Hindlimb muscle (tissue), 1 donor: Measurements from ENCODE around the gene ADTRP. TPM values are rescaled to one million over a fixed set of nuclear protein-coding genes. Genes with fewer than 3 reads are reported as not detected.

Experiments
- DNase-seq: peaks from one replicate; pipeline ENCODE4 v3.0.0-alpha.2; 2013
- polyA plus RNA-seq: library from polyadenylated mRNA; unstranded; fragments of 120-200 nt; gene quantifications from one replicate; pipeline ENCODE4 v1.2.1, GENCODE V29; 2013; ENCODE audit not compliant: insufficient read length

ADTRP gene
- polyA plus RNA-seq, 1 donor, result 0.49 TPM

- DNase-seq, result peak; percentile 15
Measured at GRCh38 chr6:11772109-11772825, 6.3 kb downstream of the ADTRP start.

- DNase-seq, result no peak
Measured at GRCh38 chr6:11771473-11772048, 7.0 kb downstream of the ADTRP start.

DNA sequence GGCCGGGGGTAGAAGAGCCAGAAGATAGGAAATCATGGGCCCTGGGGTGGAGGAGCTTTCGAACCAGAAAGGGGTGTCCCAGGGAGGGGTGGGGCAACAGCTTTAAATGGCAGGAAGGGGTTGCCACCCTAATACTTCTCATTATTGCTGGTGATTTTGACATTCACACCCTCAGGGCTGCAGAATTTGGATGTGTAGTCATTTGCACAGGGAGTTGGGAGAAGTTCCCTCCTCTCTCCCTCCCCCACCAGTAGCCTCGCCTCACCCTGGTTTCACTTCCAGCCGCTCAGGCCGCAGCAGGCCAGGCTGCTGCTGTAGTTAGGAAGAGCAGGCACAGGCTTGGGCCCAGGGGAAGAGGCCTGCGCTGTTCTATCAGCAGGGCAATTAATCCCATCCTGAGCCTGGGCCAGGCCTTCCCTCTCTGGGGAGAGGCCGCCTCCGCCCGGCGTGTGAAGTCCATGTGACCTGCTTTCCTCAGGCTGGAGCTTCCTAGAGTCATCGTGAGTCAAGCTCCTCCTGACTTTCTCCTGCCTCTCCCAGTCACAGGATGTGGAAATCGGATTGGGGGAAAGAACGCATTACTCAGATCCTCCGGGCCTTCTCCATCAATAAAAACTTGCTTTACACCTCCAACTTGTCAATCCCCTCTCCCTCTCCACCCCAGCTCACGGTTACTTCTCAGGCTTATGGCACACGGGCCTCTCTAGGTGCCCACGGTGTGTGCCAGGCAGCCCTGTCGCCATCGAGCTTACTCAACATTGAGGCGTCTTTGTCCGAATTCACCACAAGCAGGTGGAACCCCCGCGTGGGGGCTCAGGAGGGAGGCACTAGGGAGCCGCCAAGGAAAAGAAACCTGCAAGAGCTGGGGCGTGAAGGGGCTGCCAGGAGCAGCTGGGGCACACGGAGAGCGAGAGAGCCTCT, 7.8 kb downstream of the ADTRP start:
- DNase-seq, result peak; percentile 83

DNA sequence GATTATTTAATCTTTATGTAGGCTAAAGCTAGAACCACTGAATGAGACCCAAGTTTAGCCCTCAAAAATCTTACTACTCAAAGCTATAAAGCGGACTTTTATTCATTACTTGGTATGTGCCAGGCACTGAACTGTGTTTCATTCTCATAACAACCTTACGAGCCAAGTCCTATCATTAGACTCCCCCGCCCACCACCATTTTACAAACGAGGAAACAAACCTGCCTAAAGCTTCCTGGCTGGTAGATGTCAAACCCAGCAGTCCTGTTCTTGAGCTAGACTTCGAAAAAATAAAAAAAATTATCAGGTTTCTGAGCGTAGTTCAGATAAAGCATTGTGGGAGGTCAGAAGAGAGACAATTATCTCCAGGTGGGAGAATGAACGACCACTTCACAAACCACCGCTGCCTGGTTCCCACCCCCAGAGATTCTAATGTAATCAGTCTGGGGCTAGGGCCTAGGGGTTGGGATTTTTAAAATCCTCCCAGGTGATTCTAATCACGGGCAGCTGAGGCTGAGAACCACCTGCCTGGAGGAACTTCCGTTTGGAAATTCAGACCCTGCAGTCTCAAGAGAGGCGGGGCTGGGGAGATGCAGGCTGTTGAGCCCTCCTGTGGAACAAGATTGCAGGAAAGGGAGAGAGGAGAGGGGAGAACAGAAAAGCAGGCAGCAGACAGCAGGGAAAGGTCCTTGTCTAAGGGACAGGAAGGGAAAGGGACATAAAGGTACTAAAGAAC, 8.6 kb downstream of the ADTRP start:
- no peak for DNase-seq

DNA sequence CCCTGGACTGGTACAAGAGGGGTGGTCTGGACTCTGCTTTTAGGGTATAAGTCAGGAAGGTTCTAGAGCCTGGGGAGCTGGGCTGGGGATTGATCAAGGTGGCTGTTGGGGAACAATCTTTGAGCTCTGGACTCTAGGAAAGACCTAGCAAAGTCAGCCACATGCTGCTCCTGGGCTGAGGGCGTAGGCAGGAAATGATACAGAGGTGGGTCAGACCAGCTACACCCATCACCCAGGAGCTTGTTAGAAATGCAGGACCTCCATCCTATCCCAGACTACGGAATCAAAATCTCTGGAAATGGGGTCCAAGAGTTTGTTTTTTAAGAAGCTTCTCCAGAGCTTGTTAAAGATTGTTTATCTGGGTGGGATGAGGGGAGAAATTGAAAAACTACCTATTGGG, 9.4 kb downstream of the ADTRP start:
- DNase-seq, result no peak

DNA sequence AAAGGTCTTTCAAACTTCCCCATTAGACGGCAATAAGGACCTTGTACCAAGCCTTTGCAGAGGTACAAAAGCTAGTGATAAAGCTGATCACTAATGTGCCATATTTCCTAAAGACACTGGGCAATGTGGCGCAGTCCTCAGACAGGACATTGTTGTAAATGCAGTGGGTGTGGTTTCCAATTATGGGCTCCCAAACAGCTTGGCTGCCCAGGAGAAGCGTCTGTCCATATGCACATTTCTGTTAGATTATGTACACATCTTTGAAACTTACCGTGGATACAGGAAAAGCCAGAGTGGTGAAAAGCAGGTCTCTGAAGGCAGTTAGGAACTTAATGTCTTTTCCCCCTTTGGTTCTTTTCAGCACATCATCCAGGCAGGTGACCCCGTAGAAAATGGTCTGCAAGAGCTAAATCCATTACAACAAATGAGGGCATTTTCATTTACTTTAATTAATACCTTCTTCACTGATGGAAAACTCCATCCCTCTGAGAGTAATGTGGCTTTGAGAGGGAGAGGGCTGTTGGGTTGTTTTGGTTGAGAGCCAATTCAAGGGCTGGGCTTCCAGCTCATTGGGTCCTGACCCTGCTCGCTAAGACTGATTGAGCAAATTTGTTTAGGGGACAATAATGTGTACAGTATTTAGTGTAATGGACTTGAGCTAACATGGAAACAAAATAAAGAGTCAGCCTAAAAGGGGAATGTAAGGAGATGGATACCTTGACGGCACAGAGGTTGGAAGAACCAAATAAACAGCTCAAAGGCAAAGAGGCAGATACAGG, 10.4 kb downstream of the ADTRP start:
- no peak for DNase-seq

- no peak for DNase-seq
Measured at GRCh38 chr6:11767458-11767857, 11.1 kb downstream of the ADTRP start.

- DNase-seq, result no peak
Measured at GRCh38 chr6:11766589-11767450, 11.8 kb downstream of the ADTRP start.

GRCh38 chr6:11766043-11766442, 12.6 kb downstream of the ADTRP start:
- no peak for DNase-seq

DNA sequence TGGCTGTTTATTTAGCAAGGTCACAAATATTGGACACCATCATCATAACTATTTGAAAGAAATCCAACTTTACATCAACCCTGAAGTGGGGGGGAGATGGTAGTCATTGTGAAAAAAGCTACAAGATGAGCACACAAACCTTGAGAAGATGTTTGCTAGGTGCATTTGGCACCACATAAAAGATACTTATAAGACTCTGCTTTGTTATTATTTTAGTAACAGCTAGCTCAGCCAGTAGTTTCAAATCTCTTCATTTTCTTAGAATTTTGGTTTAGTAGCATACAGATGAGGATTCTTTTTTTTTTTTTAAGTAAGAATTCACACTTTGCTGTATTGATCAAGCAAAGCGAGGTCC, 14.4 kb downstream of the ADTRP start:
- no peak for DNase-seq

DNA sequence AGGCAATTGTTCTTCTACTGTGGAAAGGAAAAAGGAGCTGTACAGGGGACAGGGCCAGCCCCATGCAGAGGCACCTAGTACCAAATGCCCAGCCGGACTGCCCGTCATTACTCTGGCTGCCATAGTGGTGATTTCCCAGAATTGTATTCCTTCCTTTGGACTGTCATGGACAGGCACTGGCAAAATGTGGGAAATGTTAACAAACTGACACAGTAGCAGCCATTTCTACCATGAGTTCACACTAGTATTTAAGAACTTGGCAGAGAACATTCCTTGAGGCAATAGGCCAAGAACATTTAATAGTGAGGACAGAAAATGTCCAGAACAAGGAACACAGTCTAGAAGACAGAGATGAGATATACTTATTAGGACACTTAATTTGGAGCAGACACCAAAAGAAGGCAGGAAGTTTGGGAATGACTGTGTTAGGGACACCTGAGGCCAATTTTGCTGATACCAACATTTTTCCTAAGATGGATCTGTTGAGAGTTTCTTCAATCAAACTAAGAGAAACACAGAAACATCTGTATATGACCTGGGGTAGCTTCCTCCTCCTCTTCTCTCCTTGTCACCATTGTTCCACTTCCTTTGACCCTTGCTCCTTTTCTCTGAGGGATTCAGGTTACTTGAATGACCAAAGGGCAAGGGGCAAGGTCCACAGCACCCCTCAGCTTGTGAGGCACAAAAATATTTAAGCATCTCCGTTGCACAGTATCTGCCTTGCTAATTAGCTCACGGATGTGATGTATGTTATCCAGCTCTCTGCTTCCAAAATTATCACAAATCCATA, 14.9 kb downstream of the ADTRP start:
- no peak for DNase-seq

DNA sequence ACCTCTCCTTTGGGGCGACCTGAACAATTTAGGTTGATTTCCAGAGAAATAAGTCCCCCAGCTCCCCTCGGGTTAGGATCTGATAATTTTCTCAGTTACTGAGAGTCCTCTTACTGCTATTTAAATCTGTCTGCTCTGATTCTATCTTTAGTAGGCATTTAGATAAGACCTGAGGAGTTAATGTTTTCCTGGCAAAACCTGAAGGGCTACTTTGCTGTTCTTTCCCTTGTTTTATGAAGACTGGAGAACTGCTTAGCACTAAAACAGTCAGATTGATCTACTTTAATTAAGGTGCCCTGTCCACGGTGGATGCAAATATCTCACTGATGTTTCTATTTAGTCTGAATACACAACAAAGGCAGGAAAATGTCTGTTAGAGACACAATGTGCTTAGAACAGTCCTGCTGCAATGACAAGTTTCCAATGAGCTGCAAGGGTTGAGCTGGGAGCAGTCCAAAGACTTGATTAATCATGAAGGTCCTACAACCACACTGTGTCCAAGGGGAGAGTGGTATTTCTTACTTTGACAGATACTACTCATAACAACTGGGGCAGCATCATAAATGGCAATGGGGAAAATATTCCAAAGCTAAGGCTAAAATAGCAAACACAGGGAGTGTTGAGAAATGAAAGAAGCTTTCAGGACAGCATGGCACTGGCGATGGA, 15.7 kb downstream of the ADTRP start:
- no peak for DNase-seq

DNA sequence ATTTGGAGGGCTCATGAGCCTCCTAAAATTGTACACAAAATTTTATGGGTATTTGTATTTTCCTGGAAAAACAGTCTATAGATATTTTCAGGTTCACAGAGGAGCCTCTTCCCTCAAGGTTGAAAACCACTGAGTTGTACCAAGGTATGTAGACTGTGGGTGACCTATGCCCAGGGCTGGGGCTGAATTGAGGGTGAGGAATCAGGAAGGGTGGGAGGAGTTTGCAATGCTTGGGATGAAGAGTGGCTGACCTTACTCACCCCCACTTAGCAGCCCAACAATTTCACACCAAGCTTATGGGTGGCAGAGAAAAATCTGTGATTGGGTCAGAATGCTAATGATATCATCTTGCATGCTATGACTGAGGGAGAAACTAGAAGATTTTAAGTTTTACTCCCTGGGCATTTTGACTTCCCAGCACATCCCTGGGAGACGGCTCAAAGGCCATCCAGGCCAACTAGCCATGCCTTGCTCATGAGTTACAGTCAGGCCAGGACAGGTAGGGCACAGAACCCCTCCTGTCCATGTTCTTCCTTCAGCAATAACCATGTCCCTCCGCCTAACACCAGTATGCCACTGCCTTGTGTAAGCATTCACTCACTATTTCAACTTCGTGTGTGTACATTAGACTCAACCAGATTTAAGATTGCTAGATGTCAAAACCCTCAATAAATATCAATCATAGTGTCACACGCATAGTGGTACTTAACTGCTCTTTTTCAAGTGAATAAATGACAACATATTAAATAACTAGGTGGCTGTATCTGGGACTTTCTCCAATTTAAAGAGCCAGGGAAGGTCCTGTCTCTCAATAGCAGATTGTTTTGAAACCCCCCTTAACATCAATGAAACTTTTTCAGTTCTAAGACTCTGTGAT, 16.6 kb downstream of the ADTRP start:
- DNase-seq, result no peak

DNA sequence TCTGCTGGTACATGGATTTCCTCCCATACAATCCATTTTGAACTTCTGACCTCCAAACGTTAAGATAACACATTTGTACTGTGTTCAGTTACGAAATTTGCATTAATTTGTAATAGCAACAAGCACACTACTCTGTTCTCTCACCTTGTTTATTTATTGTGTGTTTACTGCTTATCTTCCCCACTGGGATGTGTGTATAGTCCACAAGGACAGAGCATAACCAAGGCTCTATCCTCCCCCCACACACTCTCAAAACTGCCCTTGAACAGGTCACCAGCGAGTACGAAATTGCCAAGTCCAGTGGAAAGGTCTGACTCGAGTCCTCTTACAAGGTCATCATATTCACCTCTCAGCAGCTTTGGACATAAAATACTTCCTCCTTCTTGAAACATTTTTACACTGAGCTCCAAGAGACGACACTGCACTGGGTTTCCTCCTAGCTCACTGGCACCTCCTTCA, 18.6 kb downstream of the ADTRP start:
- no peak for DNase-seq

GRCh38 chr6:11758878-11759277, 19.7 kb downstream of the ADTRP start:
- DNase-seq, result no peak

GRCh38 chr6:11756726-11757125, 21.9 kb downstream of the ADTRP start:
- DNase-seq, result no peak

GRCh38 chr6:11756292-11756691, 22.3 kb downstream of the ADTRP start:
- no peak for DNase-seq

DNA sequence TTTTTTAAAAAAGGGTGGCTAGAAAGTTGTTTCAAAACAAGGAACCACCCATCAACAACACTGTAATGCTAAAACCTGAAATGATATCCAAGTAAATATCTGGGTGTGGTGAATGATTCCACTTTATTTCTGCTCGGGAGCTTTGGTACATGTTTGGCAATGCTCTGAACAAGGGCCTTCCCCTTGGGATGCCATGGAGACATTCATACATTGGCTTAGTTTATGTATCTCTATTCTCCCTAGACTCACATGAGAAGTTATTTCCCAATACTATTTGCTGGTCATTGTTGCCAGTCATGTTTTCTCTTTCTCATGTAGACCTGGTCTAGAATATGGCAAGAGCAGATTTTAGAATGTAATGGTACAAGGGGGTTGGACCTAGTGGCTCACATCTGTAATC, 22.9 kb downstream of the ADTRP start:
- DNase-seq, result no peak
